Measurements from ENCODE around the gene OR1M1.

DNA sequence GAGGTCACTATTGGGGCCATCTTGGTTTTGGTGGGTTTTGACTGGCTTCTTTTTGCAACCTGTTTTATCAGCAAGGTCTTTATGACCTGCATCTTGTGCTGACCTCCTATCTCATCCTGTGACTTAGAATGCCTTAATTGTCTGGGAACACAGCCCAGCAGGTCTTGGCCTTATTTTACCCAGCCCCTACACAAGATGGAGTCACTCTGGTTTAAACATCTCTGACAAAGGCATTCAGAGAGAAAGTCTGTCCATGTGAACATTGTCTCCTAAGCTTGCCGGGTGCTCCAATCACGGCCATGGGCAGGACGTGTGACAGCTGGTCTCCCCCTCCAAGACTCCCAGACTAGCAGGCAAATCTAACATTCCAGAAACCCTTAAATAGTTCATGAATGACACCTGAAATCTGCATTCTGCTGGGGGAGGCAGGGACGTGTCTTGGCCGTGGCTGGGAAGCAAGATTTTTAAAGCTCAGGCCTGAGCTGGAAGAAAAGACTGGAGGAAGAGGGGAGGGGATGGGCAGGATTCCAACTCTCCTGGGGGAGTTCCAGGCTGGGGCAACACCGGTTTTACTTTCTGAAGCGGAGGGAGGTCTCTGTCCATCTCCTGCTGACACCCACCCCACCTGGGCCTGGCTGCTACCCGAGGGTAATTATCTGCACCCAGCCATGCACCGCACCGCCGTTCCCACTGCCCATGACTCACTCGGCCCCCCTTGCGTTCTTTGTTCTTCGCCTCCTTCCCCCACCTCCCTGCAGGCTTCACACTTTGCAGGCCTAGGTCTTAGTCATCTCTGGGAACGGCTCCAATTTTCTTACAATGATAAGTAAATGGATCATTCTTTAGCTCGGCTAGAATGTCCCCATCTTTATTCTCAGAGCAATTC is 11.6 kb upstream of the OR1M1 start:
- TF ChIP-seq POLR2A (IDR thresholded peaks at IDR 0.05) = no peak
- TF ChIP-seq, protein P1, sequence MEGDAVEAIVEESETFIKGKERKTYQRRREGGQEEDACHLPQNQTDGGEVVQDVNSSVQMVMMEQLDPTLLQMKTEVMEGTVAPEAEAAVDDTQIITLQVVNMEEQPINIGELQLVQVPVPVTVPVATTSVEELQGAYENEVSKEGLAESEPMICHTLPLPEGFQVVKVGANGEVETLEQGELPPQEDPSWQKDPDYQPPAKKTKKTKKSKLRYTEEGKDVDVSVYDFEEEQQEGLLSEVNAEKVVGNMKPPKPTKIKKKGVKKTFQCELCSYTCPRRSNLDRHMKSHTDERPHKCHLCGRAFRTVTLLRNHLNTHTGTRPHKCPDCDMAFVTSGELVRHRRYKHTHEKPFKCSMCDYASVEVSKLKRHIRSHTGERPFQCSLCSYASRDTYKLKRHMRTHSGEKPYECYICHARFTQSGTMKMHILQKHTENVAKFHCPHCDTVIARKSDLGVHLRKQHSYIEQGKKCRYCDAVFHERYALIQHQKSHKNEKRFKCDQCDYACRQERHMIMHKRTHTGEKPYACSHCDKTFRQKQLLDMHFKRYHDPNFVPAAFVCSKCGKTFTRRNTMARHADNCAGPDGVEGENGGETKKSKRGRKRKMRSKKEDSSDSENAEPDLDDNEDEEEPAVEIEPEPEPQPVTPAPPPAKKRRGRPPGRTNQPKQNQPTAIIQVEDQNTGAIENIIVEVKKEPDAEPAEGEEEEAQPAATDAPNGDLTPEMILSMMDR (IDR thresholded peaks at IDR 0.05) = no peak
